HG02840 (cell line): Measurements from ENCODE around the gene TFAP2C.

Experiments
- ATAC-seq: cut with Tn5 transposase; IDR thresholded peaks from one replicate; pipeline ENCODE4 v1.9.1; 2021; ENCODE audit warnings: mild to moderate bottlenecking, moderate library complexity, moderate number of reproducible peaks; ENCODE audit not compliant: unreplicated experiment, low FRiP score

TFAP2C gene

GRCh38 chr20:56628873-56629463 lies at the start of gene TFAP2C:
Gene TFAP2C, plus strand, starts transcription at chr20:56629306. Its CDS starts 239 bp downstream, at chr20:56629545.
- no peak for ATAC-seq

GRCh38 chr20:56580226-56580625 lies 48.9 kb upstream of the TFAP2C start:
- ATAC-seq, result no peak

GRCh38 chr20:56581701-56582100 lies 47.4 kb upstream of the TFAP2C start:
- ATAC-seq, result no peak

- ATAC-seq, result no peak
These were observed 46.6 kb upstream of the TFAP2C start for GRCh38 chr20:56582542-56582941.

- ATAC-seq, result no peak
These were observed 44.2 kb upstream of the TFAP2C start for GRCh38 chr20:56584916-56585315.

- ATAC-seq, result no peak
These were observed 41.6 kb upstream of the TFAP2C start for GRCh38 chr20:56587307-56588041.

- ATAC-seq, result no peak
These were observed 40.1 kb upstream of the TFAP2C start for GRCh38 chr20:56588996-56589395.

- no peak for ATAC-seq
These were observed 39.5 kb upstream of the TFAP2C start for GRCh38 chr20:56589633-56590032.

- no peak for ATAC-seq
These were observed 38.2 kb upstream of the TFAP2C start for GRCh38 chr20:56590888-56591287.

- ATAC-seq, result no peak
These were observed 36.9 kb upstream of the TFAP2C start for GRCh38 chr20:56592211-56592610.

- ATAC-seq, result no peak
These were observed 36.3 kb upstream of the TFAP2C start for GRCh38 chr20:56592817-56593216.

GRCh38 chr20:56595746-56596475 lies 33.2 kb upstream of the TFAP2C start:
- no peak for ATAC-seq

- ATAC-seq, result no peak
These were observed 27.9 kb upstream of the TFAP2C start for GRCh38 chr20:56601166-56601565.

- ATAC-seq, result no peak
These were observed 24.4 kb upstream of the TFAP2C start for GRCh38 chr20:56604673-56605072.

GRCh38 chr20:56605261-56605996 lies 23.7 kb upstream of the TFAP2C start:
- ATAC-seq, result no peak

GRCh38 chr20:56606174-56606945 lies 22.7 kb upstream of the TFAP2C start:
- ATAC-seq, result no peak

- ATAC-seq, result no peak
These were observed 21.9 kb upstream of the TFAP2C start for GRCh38 chr20:56607061-56607704.

- no peak for ATAC-seq
These were observed 20.7 kb upstream of the TFAP2C start for GRCh38 chr20:56608376-56608775.

- ATAC-seq, result no peak
These were observed 19.8 kb upstream of the TFAP2C start for GRCh38 chr20:56609321-56609720.

GRCh38 chr20:56610098-56610497 lies 19.0 kb upstream of the TFAP2C start:
- no peak for ATAC-seq
